Effector memory CD4-positive, alpha-beta T cell (primary cell): Measurements from ENCODE around the gene OR3A2.
"Not testable (repeated sequence)": the region's sequence is repeated elsewhere in the genome, so short reads cannot be mapped to it uniquely, and the experiment has no call there.

Source experiments
- DNase-seq, 3 donors: peaks; one replicate each; pipeline ENCODE4 v3.0.0-alpha.2; 2020
- H3K27ac ChIP-seq: 2 replicates; pipeline ENCODE4 v1.7.0; 2013; ENCODE audit warnings: mild to moderate bottlenecking, low read length, moderate library complexity; ENCODE audit not compliant: insufficient read depth, poor library complexity, severe bottlenecking
- H3K27me3 ChIP-seq: replicated peaks from 2 replicates; pipeline ENCODE4 v1.7.0; 2013; ENCODE audit warnings: mild to moderate bottlenecking, low read length; ENCODE audit not compliant: insufficient read depth, control insufficient read depth, poor library complexity, severe bottlenecking
- H3K36me3 ChIP-seq: 2 replicates; pipeline ENCODE4 v1.7.0; 2013; ENCODE audit warnings: mild to moderate bottlenecking, low read length, moderate library complexity; ENCODE audit not compliant: control insufficient read depth, insufficient read depth
- H3K4me1 ChIP-seq: 2 replicates; pipeline ENCODE4 v1.7.0; 2013; ENCODE audit warnings: low read length, mild to moderate bottlenecking; ENCODE audit not compliant: control insufficient read depth, insufficient read depth, poor library complexity, severe bottlenecking
- H3K4me3 ChIP-seq: 2 replicates; pipeline ENCODE4 v1.7.0; 2013; ENCODE audit warnings: low read length, low read depth, mild to moderate bottlenecking; ENCODE audit not compliant: insufficient read depth, poor library complexity, severe bottlenecking
- H3K9me3 ChIP-seq: 2 replicates; pipeline ENCODE4 v1.7.0; 2013; ENCODE audit warnings: mild to moderate bottlenecking, low read length, moderate library complexity; ENCODE audit not compliant: control insufficient read depth
- total RNA-seq, 3 donors: gene quantifications; one replicate each; lab custom pipeline; 2026; lab: John Stamatoyannopoulos, UW

The OR3A2 gene
- total RNA-seq = 0 to 1.4 (median 0) reads per million in 3 donors

DNA sequence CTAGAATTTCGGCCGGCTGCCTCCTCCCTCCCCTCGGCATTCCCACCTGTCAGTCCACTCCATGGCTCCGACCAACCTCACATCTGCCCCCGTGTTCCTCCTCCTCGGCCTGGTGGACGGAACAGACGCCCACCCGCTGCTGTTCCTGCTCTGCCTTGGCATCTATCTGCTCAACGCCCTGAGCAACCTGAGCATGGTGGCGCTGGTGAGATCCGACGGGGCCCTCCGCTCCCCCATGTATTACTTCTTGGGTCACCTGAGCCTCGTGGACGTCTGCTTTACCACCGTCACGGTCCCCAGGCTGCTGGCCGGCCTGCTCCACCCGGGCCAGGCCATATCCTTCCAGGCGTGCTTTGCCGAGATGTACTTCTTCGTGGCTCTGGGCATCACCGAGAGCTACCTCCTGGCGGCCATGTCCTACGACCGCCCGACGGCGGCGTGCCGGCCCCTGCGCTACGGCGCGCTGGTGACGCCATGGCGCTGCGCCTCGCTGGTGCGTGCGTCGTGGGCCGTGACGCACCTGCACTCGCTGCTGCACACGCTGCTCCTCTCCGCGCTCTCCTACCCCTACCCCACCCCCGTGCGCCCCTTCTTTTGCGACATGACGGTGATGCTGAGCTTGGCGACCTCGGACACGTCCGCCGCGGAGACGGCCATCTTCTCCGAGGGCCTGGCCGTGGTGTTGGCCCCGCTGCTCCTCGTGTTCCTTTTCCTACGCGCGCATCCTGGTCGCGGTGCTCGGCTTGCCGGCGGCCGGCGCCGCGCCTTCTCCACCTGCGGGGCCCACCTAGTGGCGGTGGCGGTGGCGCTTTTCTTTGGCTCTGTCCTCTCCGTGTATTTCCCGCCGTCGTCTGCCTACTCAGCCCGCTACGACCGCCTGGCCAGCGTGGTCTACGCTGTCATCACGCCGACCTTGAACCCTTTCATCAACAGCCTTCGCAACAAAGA, at the start of gene OR3A2:
OR3A2 (minus strand) TSS at position 440 of the 948 bp plus-strand sequence.
- Histone ChIP-seq H3K27ac (no peak within 1 kb of the TSS), H3K4me1 (no peaks in the 10 kb centered on the region), H3K36me3 (no peaks in the 10 kb centered on the region), H3K9me3 (no peaks in the 10 kb centered on the region), H3K27me3 (peaks cover 4% of the 10 kb centered on the region), H3K4me3 (peak within 1 kb of the TSS; percentile 12)
- DNase-seq = no peak

- Histone ChIP-seq H3K9me3 (no peaks in the 10 kb centered on the region), H3K36me3 (no peaks in the 10 kb centered on the region), H3K27ac (no peak within 1 kb of the TSS), H3K4me1 (no peaks in the 10 kb centered on the region), H3K27me3 (no peaks in the 10 kb centered on the region), H3K4me3 (no peak within 1 kb of the TSS)
- no peak for DNase-seq
Measured at GRCh38 chr17:3433741-3434140, 47.6 kb upstream of the OR3A2 start, which contains the start of gene OR1E2. Gene OR1E2 (minus strand): TSS chr17:3433841. CDS start chr17:3433841, 0 bp downstream.

DNA sequence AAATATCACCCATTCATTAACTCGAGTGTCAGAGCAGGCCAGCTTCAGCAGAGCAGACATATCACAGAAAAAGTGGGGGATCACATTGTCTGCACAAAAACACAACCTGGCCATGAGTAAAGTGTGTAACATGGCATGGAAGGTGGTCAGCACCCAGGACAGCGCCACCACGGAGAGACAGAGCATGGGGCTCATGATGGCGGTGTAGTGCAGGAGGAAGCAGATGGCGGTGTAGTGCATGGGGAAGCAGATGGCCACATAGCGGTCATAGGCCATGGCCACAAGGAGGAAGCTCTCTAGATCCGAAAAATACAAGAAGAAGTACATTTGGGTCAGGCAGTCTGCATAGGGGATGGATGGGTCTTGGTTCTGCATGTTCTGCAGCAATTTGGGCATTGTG, 47.1 kb upstream of the OR3A2 start:
- not testable (repeated sequence) for H3K27me3 ChIP-seq, H3K9me3 ChIP-seq, H3K4me1 ChIP-seq, H3K27ac ChIP-seq, H3K4me3 ChIP-seq, H3K36me3 ChIP-seq, DNase-seq

DNA sequence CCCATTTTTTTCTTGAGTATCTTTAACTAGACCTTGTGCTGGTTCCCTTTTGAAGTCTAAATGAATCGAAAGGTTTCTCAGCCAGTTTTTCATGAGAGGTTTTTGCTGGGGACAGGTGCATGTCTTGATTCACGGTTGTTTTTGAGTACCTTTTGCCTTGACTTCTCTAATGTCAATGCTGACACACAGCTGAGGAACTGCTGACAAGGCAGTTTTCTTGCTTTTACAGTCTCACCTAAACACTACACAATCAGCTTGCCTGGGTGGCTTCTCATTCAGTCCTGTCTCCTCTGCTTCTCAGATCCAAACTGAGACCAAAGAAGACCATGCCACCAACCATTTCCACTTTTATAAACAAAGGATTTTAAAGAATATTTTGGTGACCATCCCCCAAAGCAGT, 32.1 kb upstream of the OR3A2 start:
- H3K27ac ChIP-seq = no peak overlapping the region
- no peaks in the 10 kb centered on the region for H3K9me3 ChIP-seq
- no peaks in the 10 kb centered on the region for H3K4me1 ChIP-seq
- no peaks in the 10 kb centered on the region for H3K27me3 ChIP-seq
- no peak for DNase-seq
- H3K4me3 ChIP-seq = no peak overlapping the region
- H3K36me3 ChIP-seq = no peaks in the 10 kb centered on the region

DNA sequence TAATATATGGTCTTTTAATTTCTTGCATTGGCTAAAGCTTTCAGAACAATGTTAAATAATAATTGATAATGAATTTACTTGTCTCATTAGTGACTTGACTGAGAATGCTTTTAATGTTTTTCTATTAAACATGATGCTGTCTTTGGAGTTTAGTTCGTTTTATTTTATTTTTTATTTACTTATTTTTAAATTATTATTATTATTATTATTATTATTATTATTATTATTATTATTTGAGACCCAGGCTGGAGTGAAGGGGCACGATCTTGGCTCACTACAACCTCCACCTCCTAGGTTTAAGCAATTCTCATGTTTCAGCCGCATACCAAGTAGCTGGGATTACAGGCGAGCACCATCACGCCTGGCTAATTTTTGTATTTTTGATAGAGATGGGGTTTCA, 29.5 kb upstream of the OR3A2 start:
- Histone ChIP-seq H3K36me3 (no peaks in the 10 kb centered on the region), H3K9me3 (no peaks in the 10 kb centered on the region), H3K27me3 (no peaks in the 10 kb centered on the region), H3K4me1 (no peaks in the 10 kb centered on the region), H3K4me3 (no peak overlapping the region), H3K27ac (no peak overlapping the region)
- no peak for DNase-seq

DNA sequence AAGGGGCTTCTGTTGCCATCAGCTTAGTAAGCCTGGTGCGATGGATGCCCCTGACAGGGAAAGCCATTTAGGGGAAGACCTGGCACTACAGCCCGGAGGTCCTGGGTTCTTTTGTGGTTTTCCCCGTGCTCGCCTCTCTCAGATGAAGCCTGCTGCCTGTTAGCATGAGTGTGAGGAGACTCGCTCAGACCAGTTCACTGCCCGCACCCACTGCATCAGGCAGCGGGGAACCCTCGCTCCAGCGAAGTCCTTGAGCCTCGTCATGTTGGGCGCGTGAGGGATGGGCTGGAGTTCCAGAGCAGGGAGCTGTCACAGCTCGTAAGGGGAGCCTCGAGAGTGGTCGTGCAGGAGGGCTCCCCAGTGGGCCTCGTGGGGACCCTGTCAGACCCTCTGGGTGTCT, 26.1 kb upstream of the OR3A2 start:
- not testable (repeated sequence) for H3K4me3 ChIP-seq, DNase-seq, H3K4me1 ChIP-seq, H3K27me3 ChIP-seq, H3K9me3 ChIP-seq, H3K27ac ChIP-seq, H3K36me3 ChIP-seq

GRCh38 chr17:3411070-3411469, 25.0 kb upstream of the OR3A2 start, which contains the start of gene OR3A3:
Gene OR3A3 (plus strand): TSS chr17:3411370.
- Histone ChIP-seq H3K27ac (no peak within 1 kb of the TSS), H3K4me1 (no peaks in the 10 kb centered on the region), H3K4me3 (no peak within 1 kb of the TSS), H3K27me3 (peaks cover 3% of the 10 kb centered on the region), H3K9me3 (no peaks in the 10 kb centered on the region), H3K36me3 (no peaks in the 10 kb centered on the region)
- DNase-seq = no peak

GRCh38 chr17:3403856-3404255, 17.7 kb upstream of the OR3A2 start:
- not testable (repeated sequence) for H3K27ac ChIP-seq, H3K4me3 ChIP-seq, H3K9me3 ChIP-seq, H3K27me3 ChIP-seq, H3K36me3 ChIP-seq, H3K4me1 ChIP-seq, DNase-seq

GRCh38 chr17:3401786-3402185, 15.7 kb upstream of the OR3A2 start:
- Histone ChIP-seq H3K4me3 (no peak overlapping the region), H3K27me3 (peaks cover 3% of the 10 kb centered on the region), H3K9me3 (no peaks in the 10 kb centered on the region), H3K4me1 (no peaks in the 10 kb centered on the region), H3K27ac (no peak overlapping the region), H3K36me3 (no peaks in the 10 kb centered on the region)
- no peak for DNase-seq

- Histone ChIP-seq H3K36me3 (no peaks in the 10 kb centered on the region), H3K27ac (no peak overlapping the region), H3K4me3 (no peak overlapping the region), H3K9me3 (no peaks in the 10 kb centered on the region), H3K4me1 (no peaks in the 10 kb centered on the region), H3K27me3 (peaks cover 7% of the 10 kb centered on the region)
- no peak for DNase-seq
Measured at GRCh38 chr17:3400055-3400454, 13.9 kb upstream of the OR3A2 start.
